ENCODE results near the gene NEGR1.

NEGR1 gene

GRCh38 chr1:71464016-71464415, 818.3 kb downstream of the NEGR1 start:
- DNase-seq (ENCODE audit: low read depth in 2 of 2), result no peak

- no peak for DNase-seq (ENCODE audit: low read depth in 2 of 2)
These were observed 819.2 kb downstream of the NEGR1 start for GRCh38 chr1:71463144-71463543.

- no peak for DNase-seq (ENCODE audit: low read depth in 2 of 2)
These were observed 820.1 kb downstream of the NEGR1 start for GRCh38 chr1:71462247-71462646.

DNA sequence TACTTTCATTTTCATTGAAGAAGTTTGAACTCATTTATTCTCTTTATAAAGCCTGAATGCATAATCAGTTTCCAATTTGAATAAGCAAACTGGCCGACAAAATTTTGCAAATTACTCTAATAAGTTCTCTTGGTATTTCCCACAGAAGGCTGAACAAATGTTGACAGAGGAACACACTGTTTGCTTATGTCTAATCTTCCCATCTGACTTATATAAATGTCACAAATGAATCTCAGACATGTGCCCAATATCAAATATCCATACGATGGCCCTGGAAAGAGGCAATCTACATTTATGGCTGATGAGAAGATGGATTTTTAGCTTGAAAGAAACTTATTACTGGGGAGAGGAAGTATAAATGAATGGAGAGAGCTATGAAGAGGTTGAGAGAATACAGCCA, 820.9 kb downstream of the NEGR1 start:
- no peak for DNase-seq (ENCODE audit: low read depth in 2 of 2)

- no peak for DNase-seq (ENCODE audit: low read depth in 2 of 2)
These were observed 833.9 kb downstream of the NEGR1 start for GRCh38 chr1:71448444-71448843.

DNA sequence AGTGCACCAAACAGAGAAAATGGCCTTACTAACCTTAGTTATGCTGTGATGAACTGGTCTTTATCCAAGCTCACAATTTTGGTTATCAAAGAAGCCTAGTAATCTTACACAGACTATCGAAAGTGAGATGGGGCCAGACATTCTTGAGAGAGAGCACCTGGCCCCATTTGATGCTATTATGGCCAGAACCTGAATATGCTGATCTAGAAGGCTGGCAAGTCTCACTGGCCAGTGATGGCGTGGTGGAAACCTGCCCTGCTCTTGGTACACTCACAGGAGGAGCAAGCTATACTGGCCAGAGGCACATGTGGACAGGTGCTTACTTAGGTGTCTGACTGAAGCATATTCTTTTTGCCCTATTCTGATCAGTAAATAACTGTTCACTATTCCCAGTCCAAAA, 843.7 kb downstream of the NEGR1 start:
- no peak for DNase-seq (ENCODE audit: low read depth in 2 of 2)

- no peak for DNase-seq (ENCODE audit: low read depth in 2 of 2)
These were observed 846.4 kb downstream of the NEGR1 start for GRCh38 chr1:71435951-71436350.

- DNase-seq (ENCODE audit: low read depth in 2 of 2), result no peak
These were observed 848.1 kb downstream of the NEGR1 start for GRCh38 chr1:71434240-71434639.

GRCh38 chr1:71428029-71428428, 854.3 kb downstream of the NEGR1 start:
- no peak for DNase-seq (ENCODE audit: low read depth in 2 of 2)

DNA sequence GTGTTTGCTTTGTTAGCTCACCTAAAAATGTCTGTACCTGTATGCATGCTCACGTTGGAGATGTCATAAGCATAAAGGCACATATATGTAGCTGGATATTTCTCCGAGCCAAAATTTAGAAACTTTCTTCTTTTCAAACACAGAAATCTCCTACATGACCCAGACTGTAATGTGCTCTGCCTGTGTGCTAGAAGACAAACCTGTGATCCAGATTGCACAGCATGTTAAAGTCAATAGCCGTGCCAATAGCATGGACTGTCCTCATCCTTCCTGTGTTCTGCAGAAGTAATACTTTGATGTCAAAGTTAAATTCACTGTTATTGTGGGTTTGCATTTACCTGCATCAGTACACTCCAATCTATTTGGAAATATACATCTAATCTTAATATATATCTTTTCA, 855.3 kb downstream of the NEGR1 start:
- DNase-seq (ENCODE audit: low read depth in 2 of 2), result no peak

DNA sequence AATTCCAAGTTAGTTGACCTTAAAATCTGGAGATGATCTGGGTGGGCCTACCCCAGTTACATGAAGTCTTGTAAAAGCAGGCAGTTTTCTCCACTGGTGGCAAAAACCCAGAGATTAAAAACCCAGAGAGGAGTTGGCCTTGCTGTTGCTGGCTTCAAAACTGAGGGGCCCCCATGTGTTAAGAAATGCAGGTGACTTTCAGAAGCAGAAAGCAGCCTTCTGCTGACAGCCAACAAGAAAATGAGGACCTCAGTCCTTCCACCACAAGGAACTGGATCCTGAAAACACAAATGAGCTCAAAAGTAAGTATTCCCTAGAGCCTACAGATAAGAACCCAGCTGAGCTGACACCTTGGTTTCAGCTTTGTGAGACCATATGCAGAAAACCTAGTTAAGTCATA, 857.8 kb downstream of the NEGR1 start:
- no peak for DNase-seq (ENCODE audit: low read depth in 2 of 2)

DNA sequence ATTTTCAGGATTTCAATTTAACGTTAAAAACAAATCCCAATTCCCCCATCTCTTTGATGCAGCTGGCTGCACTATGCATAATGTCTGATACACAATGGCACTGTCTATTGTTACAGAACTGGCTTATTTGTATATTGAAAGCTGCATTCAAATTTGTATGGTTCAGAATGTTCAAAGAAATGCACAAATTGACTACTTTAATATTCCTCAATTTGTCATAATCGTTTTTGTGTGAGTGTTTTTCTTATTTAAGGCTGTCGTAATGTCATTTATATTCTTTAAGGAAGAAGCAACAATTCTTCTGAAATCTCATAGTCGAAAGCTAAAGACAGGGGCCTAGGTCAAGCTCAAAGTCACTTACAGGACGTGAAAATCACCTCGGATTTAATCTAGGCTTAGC, 860.1 kb downstream of the NEGR1 start:
- DNase-seq (ENCODE audit: low read depth in 2 of 2), result no peak

GRCh38 chr1:71417421-71417820, 864.9 kb downstream of the NEGR1 start:
- no peak for DNase-seq (ENCODE audit: low read depth in 2 of 2)

- no peak for DNase-seq (ENCODE audit: low read depth in 2 of 2)
These were observed 868.2 kb downstream of the NEGR1 start for GRCh38 chr1:71414179-71414578.

- DNase-seq (ENCODE audit: low read depth in 2 of 2), result no peak
These were observed 868.7 kb downstream of the NEGR1 start for GRCh38 chr1:71413441-71414175.

GRCh38 chr1:71400050-71400449, 882.3 kb downstream of the NEGR1 start:
- DNase-seq (ENCODE audit: low read depth in 2 of 2), result no peak

- DNase-seq (ENCODE audit: low read depth in 2 of 2), result no peak
These were observed 882.7 kb downstream of the NEGR1 start for GRCh38 chr1:71399594-71399993.

- no peak for DNase-seq (ENCODE audit: low read depth in 2 of 2)
These were observed 889.0 kb downstream of the NEGR1 start for GRCh38 chr1:71393301-71393700.

DNA sequence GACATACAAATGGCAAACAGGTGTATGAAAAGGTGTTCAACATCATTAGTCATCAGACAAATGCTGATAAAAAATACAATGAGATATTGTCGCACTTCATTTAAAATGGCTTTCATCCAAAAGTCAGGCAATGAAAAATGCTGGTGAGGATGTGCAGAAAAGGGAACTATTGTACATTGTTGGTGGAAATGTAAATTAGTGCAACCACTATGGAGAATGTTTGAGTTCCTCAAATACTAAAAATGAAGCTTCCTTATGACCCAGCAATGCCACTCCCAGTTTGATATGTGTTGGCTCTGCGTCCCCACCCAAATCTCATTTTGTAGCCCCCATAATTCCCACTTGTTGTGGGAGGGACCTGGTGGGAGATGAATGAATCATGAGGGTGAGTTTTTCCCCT, 891.8 kb downstream of the NEGR1 start:
- DNase-seq (ENCODE audit: low read depth in 2 of 2), result no peak

GRCh38 chr1:71377886-71378285, 904.5 kb downstream of the NEGR1 start:
- DNase-seq (ENCODE audit: low read depth in 2 of 2), result no peak

DNA sequence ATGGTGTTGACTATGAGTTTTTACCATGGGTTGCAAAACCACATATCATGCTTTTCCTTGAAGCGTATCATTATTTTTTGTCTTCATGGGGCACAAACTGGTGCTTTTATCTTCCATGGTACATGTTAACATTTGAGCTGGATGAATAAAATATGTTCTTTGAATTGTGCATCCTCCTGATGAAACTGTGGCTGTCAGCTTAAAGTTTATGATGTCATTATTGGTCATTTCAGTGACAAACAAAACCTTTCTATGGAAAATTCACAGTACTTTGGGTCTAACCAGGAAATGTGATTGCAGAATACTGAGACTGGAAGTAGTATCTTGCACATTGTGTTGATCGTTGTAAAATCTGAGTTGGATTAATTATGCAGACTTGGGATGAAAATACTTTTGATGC, 909.8 kb downstream of the NEGR1 start:
- no peak for DNase-seq (ENCODE audit: low read depth in 2 of 2)

GRCh38 chr1:71371581-71371980, 910.8 kb downstream of the NEGR1 start:
- DNase-seq (ENCODE audit: low read depth in 2 of 2), result no peak

- no peak for DNase-seq (ENCODE audit: low read depth in 2 of 2)
These were observed 918.1 kb downstream of the NEGR1 start for GRCh38 chr1:71364236-71364635.

- DNase-seq (ENCODE audit: low read depth in 2 of 2), result no peak
These were observed 919.6 kb downstream of the NEGR1 start for GRCh38 chr1:71362691-71363090.
